Neural progenitor cell (in vitro differentiated cells): ENCODE data around the gene TMEM37. TPM values are rescaled to one million over a fixed set of nuclear protein-coding genes. Genes with fewer than 3 reads are reported as not detected.

Experiments
- DNase-seq: peaks from one replicate; pipeline ENCODE4 v3.0.0-alpha.2; 2016; ENCODE audit warnings: low spot score
- H2AFZ ChIP-seq: fragments of 200-600 bp; sonication (generic); replicated peaks from 2 replicates; pipeline ENCODE4 v1.6.1; 2016; ENCODE audit warnings: antibody characterized with exemption
- H3F3A ChIP-seq: fragments of 200-600 bp; sonication (generic); 2 replicates; pipeline ENCODE4 v1.6.1; 2016; ENCODE audit warnings: antibody characterized with exemption, low read depth
- H3K27ac ChIP-seq: fragments of 200-600 bp; sonication (generic); 2 replicates; pipeline ENCODE4 v1.5.1; 2016; ENCODE audit warnings: mild to moderate bottlenecking
- H3K27me3 ChIP-seq: fragments of 200-600 bp; sonication (generic); 2 replicates; pipeline ENCODE4 v1.6.1; 2016; ENCODE audit warnings: mild to moderate bottlenecking, moderate library complexity
- H3K36me3 ChIP-seq: fragments of 200-600 bp; sonication (generic); 2 replicates; pipeline ENCODE4 v1.5.1; 2016
- H3K4me1 ChIP-seq: fragments of 200-600 bp; sonication (generic); 2 replicates; pipeline ENCODE4 v1.6.1; 2016; ENCODE audit warnings: mixed run types
- H3K4me2 ChIP-seq: fragments of 200-600 bp; sonication (generic); 2 replicates; pipeline ENCODE4 v1.6.1; 2016
- H3K4me3 ChIP-seq: fragments of 200-600 bp; sonication (generic); 2 replicates; pipeline ENCODE4 v1.5.1; 2016
- H3K79me2 ChIP-seq: fragments of 200-600 bp; sonication (generic); 2 replicates; pipeline ENCODE4 v1.6.1; 2016; ENCODE audit warnings: low read depth
- H3K9ac ChIP-seq: fragments of 200-600 bp; sonication (generic); 2 replicates; pipeline ENCODE4 v1.6.1; 2016
- H3K9me3 ChIP-seq: fragments of 200-600 bp; sonication (generic); 2 replicates; pipeline ENCODE4 v1.5.1; 2016; ENCODE audit warnings: low read depth
- H4K20me1 ChIP-seq: fragments of 200-600 bp; sonication (generic); 2 replicates; pipeline ENCODE4 v1.6.1; 2016; ENCODE audit warnings: low read depth
- H3K27ac Mint-ChIP-seq: 3 replicates; pipeline ENCODE4 v1.8.0; 2021; ENCODE audit warnings: mixed read lengths
- H3K27me3 Mint-ChIP-seq: 2 replicates; pipeline ENCODE4 v1.8.0; 2022; ENCODE audit warnings: low read depth, mild to moderate bottlenecking, inconsistent platforms, moderate library complexity, mixed read lengths; ENCODE audit not compliant: insufficient read depth
- H3K36me3 Mint-ChIP-seq: 3 replicates; pipeline ENCODE4 v1.8.0; 2021; ENCODE audit warnings: mixed read lengths
- H3K4me1 Mint-ChIP-seq: 3 replicates; pipeline ENCODE4 v1.8.0; 2021; ENCODE audit warnings: mixed read lengths
- H3K4me3 Mint-ChIP-seq: 3 replicates; pipeline ENCODE4 v1.8.0; 2021; ENCODE audit warnings: mild to moderate bottlenecking, moderate library complexity, mixed read lengths
- H3K9me3 Mint-ChIP-seq: 3 replicates; pipeline ENCODE4 v1.8.0; 2020; ENCODE audit warnings: mixed read lengths
- EZH2 ChIP-seq: fragments of 200-600 bp; sonication (generic); IDR thresholded peaks from 2 replicates; pipeline ENCODE4 v1.6.1; 2017; ENCODE audit warnings: antibody characterized with exemption, mild to moderate bottlenecking, moderate library complexity
- EZH2phosphoT487 ChIP-seq: fragments of 200-600 bp; sonication (generic); IDR thresholded peaks from 2 replicates; pipeline ENCODE4 v1.6.1; 2017; ENCODE audit warnings: antibody characterized with exemption
- total RNA-seq: library from RNA; depleted of rRNA; stranded (reverse); fragments of >200 nt; gene quantifications from 2 replicates; pipeline ENCODE4 v1.2.3, GENCODE V29; 2015; ENCODE audit warnings: low replicate concordance
- TF ChIP-seq, protein P1 (sequence below): fragments of 200-600 bp; sonication (generic); IDR thresholded peaks from 2 replicates; pipeline ENCODE4 v1.5.1; 2017; ENCODE audit warnings: antibody characterized with exemption, mild to moderate bottlenecking

TMEM37 gene
- total RNA-seq, 1 donor from 2014 or later, result 1.0 TPM

GRCh38 chr2:119474371-119475224, 42.9 kb downstream of the TMEM37 start:
- H3K79me2 ChIP-seq, result no peaks in the 10 kb centered on the region
- no peaks in the 10 kb centered on the region for H3K27me3 ChIP-seq
- H3K9ac ChIP-seq, result no peak overlapping the region
- Mint-ChIP-seq H3K27ac (no peak overlapping the region), H3K4me1 (peaks cover 23% of the 10 kb centered on the region), H3K36me3 (no peaks in the 10 kb centered on the region), H3K4me3 (peak overlapping the region; percentile 32), H3K9me3 (no peaks in the 10 kb centered on the region), H3K27me3 (peaks cover 9% of the 10 kb centered on the region)
- no peaks in the 10 kb centered on the region for H4K20me1 ChIP-seq
- no peaks in the 10 kb centered on the region for H3F3A ChIP-seq
- peaks cover 12% of the 10 kb centered on the region for H3K4me1 ChIP-seq
- H3K27ac ChIP-seq, result no peak overlapping the region
- TF ChIP-seq EZH2 (no peak), EZH2phosphoT487 (no peak)
- TF ChIP-seq, protein P1, sequence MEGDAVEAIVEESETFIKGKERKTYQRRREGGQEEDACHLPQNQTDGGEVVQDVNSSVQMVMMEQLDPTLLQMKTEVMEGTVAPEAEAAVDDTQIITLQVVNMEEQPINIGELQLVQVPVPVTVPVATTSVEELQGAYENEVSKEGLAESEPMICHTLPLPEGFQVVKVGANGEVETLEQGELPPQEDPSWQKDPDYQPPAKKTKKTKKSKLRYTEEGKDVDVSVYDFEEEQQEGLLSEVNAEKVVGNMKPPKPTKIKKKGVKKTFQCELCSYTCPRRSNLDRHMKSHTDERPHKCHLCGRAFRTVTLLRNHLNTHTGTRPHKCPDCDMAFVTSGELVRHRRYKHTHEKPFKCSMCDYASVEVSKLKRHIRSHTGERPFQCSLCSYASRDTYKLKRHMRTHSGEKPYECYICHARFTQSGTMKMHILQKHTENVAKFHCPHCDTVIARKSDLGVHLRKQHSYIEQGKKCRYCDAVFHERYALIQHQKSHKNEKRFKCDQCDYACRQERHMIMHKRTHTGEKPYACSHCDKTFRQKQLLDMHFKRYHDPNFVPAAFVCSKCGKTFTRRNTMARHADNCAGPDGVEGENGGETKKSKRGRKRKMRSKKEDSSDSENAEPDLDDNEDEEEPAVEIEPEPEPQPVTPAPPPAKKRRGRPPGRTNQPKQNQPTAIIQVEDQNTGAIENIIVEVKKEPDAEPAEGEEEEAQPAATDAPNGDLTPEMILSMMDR, result no peak
- H3K4me3 ChIP-seq, result no peak overlapping the region
- no peak for DNase-seq
- no peak overlapping the region for H2AFZ ChIP-seq
- no peaks in the 10 kb centered on the region for H3K9me3 ChIP-seq
- H3K4me2 ChIP-seq, result peak overlapping the region; percentile 18
- H3K36me3 ChIP-seq, result no peaks in the 10 kb centered on the region

- Histone ChIP-seq H3K27me3 (no peaks in the 10 kb centered on the region), H3K36me3 (no peaks in the 10 kb centered on the region), H3K9me3 (no peaks in the 10 kb centered on the region), H3K79me2 (no peaks in the 10 kb centered on the region), H3K4me3 (no peak overlapping the region), H4K20me1 (no peaks in the 10 kb centered on the region), H3K27ac (no peak overlapping the region), H3K9ac (no peak overlapping the region), H3F3A (no peaks in the 10 kb centered on the region), H2AFZ (no peak overlapping the region), H3K4me1 (peaks cover 12% of the 10 kb centered on the region), H3K4me2 (peak overlapping the region; percentile 18)
- Mint-ChIP-seq H3K27ac (no peak overlapping the region), H3K4me3 (peak overlapping the region; percentile 32), H3K9me3 (no peaks in the 10 kb centered on the region), H3K4me1 (peaks cover 23% of the 10 kb centered on the region), H3K36me3 (no peaks in the 10 kb centered on the region), H3K27me3 (peaks cover 9% of the 10 kb centered on the region)
- TF ChIP-seq, protein P1, result peak; percentile 14
- no peak for TF ChIP-seq EZH2
- TF ChIP-seq EZH2phosphoT487, result no peak
- peak; percentile 54 for DNase-seq
Observed at GRCh38 chr2:119475225-119475856, 43.7 kb downstream of the TMEM37 start.

GRCh38 chr2:119475857-119476244, 44.2 kb downstream of the TMEM37 start:
- TF ChIP-seq EZH2phosphoT487 (no peak), EZH2 (no peak)
- TF ChIP-seq, protein P1, result no peak
- H3K4me2 ChIP-seq, result peak overlapping the region; percentile 18
- H3K27ac Mint-ChIP-seq, result no peak overlapping the region
- no peak overlapping the region for H3K4me3 Mint-ChIP-seq
- no peaks in the 10 kb centered on the region for H3K36me3 ChIP-seq
- no peaks in the 10 kb centered on the region for H3K79me2 ChIP-seq
- H3K27me3 Mint-ChIP-seq, result peaks cover 9% of the 10 kb centered on the region
- no peaks in the 10 kb centered on the region for H3K27me3 ChIP-seq
- peaks cover 12% of the 10 kb centered on the region for H3K4me1 ChIP-seq
- no peaks in the 10 kb centered on the region for H3K36me3 Mint-ChIP-seq
- no peaks in the 10 kb centered on the region for H3F3A ChIP-seq
- H4K20me1 ChIP-seq, result no peaks in the 10 kb centered on the region
- H3K4me1 Mint-ChIP-seq, result peaks cover 23% of the 10 kb centered on the region
- H3K4me3 ChIP-seq, result no peak overlapping the region
- H3K9me3 Mint-ChIP-seq, result no peaks in the 10 kb centered on the region
- DNase-seq, result no peak
- peak overlapping the region; percentile 64 for H2AFZ ChIP-seq
- no peaks in the 10 kb centered on the region for H3K9me3 ChIP-seq
- H3K9ac ChIP-seq, result no peak overlapping the region
- H3K27ac ChIP-seq, result no peak overlapping the region
